Osteoblast (primary cell): ENCODE results near the gene DISC1. TPM values are rescaled to one million over a fixed set of nuclear protein-coding genes. Genes with fewer than 3 reads are reported as not detected.

Experiments used
- DNase-seq: peaks from one replicate; pipeline ENCODE4 v3.0.0; 2011; ENCODE audit warnings: low spot score, mixed read lengths; ENCODE audit not compliant: insufficient read length; ENCODE audit errors: missing footprints
- H2AFZ ChIP-seq: 2 replicates; pipeline ENCODE4 v1.6.0; 2011; ENCODE audit warnings: mild to moderate bottlenecking, low read length
- H3K27ac ChIP-seq: 2 replicates; pipeline ENCODE4 v1.5.1; 2011; ENCODE audit warnings: mild to moderate bottlenecking, low read depth, low read length, moderate library complexity
- H3K27me3 ChIP-seq: 2 replicates; pipeline ENCODE4 v1.6.0; 2012; ENCODE audit warnings: mild to moderate bottlenecking, control low read depth, inconsistent platforms, low read length, moderate library complexity; ENCODE audit not compliant: insufficient read depth
- H3K36me3 ChIP-seq: 2 replicates; pipeline ENCODE4 v1.5.1; 2011; ENCODE audit warnings: mild to moderate bottlenecking, low read length, control low read depth, moderate library complexity; ENCODE audit not compliant: insufficient read depth
- H3K4me1 ChIP-seq: 2 replicates; pipeline ENCODE4 v1.5.1; 2011; ENCODE audit warnings: mild to moderate bottlenecking, low read length, control low read depth, moderate library complexity; ENCODE audit not compliant: insufficient read depth
- H3K4me2 ChIP-seq: 2 replicates; pipeline ENCODE4 v1.6.0; 2011; ENCODE audit warnings: mild to moderate bottlenecking, low read length; ENCODE audit not compliant: insufficient read depth
- H3K4me3 ChIP-seq: fragments of 200-600 bp; sonication (generic); 3 replicates; pipeline ENCODE4 v1.5.1; 2012; ENCODE audit warnings: mild to moderate bottlenecking, low read length, inconsistent platforms; ENCODE audit not compliant: insufficient read depth
- H3K79me2 ChIP-seq: 2 replicates; pipeline ENCODE4 v1.6.0; 2012; ENCODE audit warnings: mild to moderate bottlenecking, low read length, control low read depth, inconsistent platforms; ENCODE audit not compliant: insufficient read depth
- H3K9me3 ChIP-seq: 2 replicates; pipeline ENCODE4 v1.5.1; 2011; ENCODE audit warnings: low read depth, low read length, control low read depth
- H4K20me1 ChIP-seq: 2 replicates; pipeline ENCODE4 v1.6.0; 2012; ENCODE audit warnings: mild to moderate bottlenecking, low read length, control low read depth; ENCODE audit not compliant: insufficient read depth
- total RNA-seq: library from RNA; depleted of rRNA; stranded (reverse); fragments of >200 nt; gene quantifications from 2 replicates; pipeline ENCODE4 v1.2.3, GENCODE V29; 2012
- TF ChIP-seq, protein P1 (sequence below): IDR thresholded peaks from 2 replicates; pipeline ENCODE4 v1.5.1; 2011; ENCODE audit warnings: mild to moderate bottlenecking, low read depth, low read length, moderate library complexity; ENCODE audit errors: extremely low read depth

The DISC1 gene
- total RNA-seq, 1 donor = 11.9 TPM

DNA sequence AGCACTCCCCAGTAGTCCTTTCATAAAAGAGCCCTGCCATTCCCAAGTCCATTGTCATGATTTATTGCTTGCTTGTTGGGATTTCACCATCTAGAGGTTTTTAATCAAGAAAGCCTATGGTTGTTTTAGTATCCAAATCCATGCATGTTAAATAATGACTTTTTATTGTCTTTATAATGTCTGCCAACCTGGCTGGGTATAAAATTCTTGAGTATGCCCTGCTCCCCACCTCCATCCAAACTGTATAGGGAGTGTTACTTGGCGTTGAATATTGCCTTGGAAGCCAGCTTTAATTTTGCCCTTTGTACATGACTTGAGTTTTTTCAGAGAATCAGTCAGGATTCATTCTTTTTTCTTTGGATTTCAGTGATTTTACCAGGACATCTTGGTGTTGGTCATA lies 44.2 kb downstream of the DISC1 start:
- DNase-seq = no peak
- Histone ChIP-seq H3K27me3 (no peaks in the 10 kb centered on the region), H3K9me3 (no peaks in the 10 kb centered on the region), H2AFZ (no peak overlapping the region), H3K4me3 (no peak overlapping the region), H3K79me2 (no peaks in the 10 kb centered on the region), H3K36me3 (no peaks in the 10 kb centered on the region), H3K4me2 (no peak overlapping the region), H3K4me1 (no peaks in the 10 kb centered on the region), H4K20me1 (no peaks in the 10 kb centered on the region), H3K27ac (no peak overlapping the region)
- TF ChIP-seq, protein P1, sequence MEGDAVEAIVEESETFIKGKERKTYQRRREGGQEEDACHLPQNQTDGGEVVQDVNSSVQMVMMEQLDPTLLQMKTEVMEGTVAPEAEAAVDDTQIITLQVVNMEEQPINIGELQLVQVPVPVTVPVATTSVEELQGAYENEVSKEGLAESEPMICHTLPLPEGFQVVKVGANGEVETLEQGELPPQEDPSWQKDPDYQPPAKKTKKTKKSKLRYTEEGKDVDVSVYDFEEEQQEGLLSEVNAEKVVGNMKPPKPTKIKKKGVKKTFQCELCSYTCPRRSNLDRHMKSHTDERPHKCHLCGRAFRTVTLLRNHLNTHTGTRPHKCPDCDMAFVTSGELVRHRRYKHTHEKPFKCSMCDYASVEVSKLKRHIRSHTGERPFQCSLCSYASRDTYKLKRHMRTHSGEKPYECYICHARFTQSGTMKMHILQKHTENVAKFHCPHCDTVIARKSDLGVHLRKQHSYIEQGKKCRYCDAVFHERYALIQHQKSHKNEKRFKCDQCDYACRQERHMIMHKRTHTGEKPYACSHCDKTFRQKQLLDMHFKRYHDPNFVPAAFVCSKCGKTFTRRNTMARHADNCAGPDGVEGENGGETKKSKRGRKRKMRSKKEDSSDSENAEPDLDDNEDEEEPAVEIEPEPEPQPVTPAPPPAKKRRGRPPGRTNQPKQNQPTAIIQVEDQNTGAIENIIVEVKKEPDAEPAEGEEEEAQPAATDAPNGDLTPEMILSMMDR = no peak

DNA sequence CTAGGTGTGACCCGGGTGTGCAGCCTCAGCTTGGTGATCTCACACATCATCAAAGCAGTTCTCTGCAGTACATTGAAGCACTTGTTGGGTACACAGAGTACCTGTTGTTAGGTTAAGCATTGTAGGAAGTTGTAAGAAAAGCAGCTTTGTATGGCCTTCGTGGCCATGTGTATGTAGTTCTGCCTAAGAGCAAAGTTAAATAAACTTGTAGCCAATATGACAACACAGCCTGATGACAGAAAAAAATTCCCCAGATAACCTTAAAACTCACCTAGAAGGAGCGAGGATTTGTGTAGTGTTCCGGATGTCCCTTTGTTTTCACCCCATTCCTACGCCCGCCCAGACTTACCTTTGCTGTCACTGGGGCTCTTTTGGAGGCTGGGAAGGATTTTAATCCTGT lies 48.0 kb downstream of the DISC1 start:
- Histone ChIP-seq H4K20me1 (no peaks in the 10 kb centered on the region), H3K4me3 (no peak overlapping the region), H3K4me2 (no peak overlapping the region), H3K79me2 (no peaks in the 10 kb centered on the region), H3K27me3 (no peaks in the 10 kb centered on the region), H3K9me3 (no peaks in the 10 kb centered on the region), H3K4me1 (no peaks in the 10 kb centered on the region), H3K27ac (no peak overlapping the region), H3K36me3 (no peaks in the 10 kb centered on the region), H2AFZ (no peak overlapping the region)
- TF ChIP-seq, protein P1 = no peak
- DNase-seq = no peak

DNA sequence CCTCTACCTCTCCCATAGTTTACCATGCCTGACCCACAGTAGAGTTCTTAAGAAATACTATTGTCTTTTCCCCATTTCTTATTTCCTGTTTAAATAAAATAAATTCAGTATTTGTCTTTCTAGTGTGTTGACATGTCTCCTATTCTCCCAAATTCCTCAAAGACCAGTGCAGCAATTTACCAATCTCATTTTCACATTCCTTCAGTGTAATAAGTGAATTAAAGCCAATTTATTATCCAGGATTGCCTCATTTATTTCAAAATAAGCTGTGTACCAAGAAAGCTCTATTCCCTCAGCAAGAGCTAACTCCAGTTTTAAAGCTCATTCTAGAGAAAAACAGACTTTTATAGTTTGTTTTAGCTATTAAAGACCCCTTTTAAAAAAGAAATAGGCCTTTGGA lies 49.9 kb downstream of the DISC1 start:
- DNase-seq = no peak
- TF ChIP-seq, protein P1 = no peak

DNA sequence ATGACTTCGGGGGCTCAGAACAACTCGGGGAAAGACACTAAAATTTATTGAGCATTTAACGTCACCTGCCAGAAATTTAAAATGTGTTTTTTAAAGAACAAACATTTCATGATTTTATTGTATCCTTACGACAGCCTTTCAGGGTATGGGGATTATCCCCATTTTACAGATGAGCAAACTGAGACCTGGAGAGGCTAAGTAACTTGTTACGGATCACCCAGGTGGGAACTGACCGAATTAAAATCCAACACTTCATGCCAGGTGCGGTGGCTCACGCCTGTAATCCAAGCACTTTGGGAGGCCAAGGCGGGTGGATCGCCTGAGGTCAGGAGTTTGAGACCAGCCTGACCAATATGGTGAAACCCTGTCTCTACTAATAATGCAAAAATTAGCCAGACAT lies 50.9 kb downstream of the DISC1 start:
- Histone ChIP-seq H3K27me3 (no peaks in the 10 kb centered on the region), H4K20me1 (no peaks in the 10 kb centered on the region), H3K9me3 (no peaks in the 10 kb centered on the region), H3K4me3 (no peak overlapping the region), H3K27ac (no peak overlapping the region), H3K79me2 (no peaks in the 10 kb centered on the region), H3K4me2 (no peak overlapping the region), H3K4me1 (no peaks in the 10 kb centered on the region), H3K36me3 (no peaks in the 10 kb centered on the region), H2AFZ (no peak overlapping the region)
- DNase-seq = no peak
- TF ChIP-seq, protein P1 = no peak

More for the DNA sequence above, 49.9 kb downstream of the DISC1 start:
- Histone ChIP-seq H3K27me3 (no peaks in the 10 kb centered on the region), H3K4me1 (no peaks in the 10 kb centered on the region), H3K27ac (no peak overlapping the region), H3K4me2 (no peak overlapping the region), H4K20me1 (no peaks in the 10 kb centered on the region), H3K9me3 (no peaks in the 10 kb centered on the region), H3K79me2 (no peaks in the 10 kb centered on the region), H3K4me3 (no peak overlapping the region), H2AFZ (no peak overlapping the region), H3K36me3 (no peaks in the 10 kb centered on the region)
